Measurements from ENCODE around the gene SHROOM3. TPM values are rescaled to one million over a fixed set of nuclear protein-coding genes. Genes with fewer than 3 reads are reported as not detected.

SHROOM3 gene
- total and polyA plus RNA-seq, 2 experiments from 2014 or later = 11.3 to 73.5 TPM

GRCh38 chr4:76385974-76386373 is 49.1 kb upstream of the SHROOM3 start (continued):
- TF ChIP-seq, protein P1, sequence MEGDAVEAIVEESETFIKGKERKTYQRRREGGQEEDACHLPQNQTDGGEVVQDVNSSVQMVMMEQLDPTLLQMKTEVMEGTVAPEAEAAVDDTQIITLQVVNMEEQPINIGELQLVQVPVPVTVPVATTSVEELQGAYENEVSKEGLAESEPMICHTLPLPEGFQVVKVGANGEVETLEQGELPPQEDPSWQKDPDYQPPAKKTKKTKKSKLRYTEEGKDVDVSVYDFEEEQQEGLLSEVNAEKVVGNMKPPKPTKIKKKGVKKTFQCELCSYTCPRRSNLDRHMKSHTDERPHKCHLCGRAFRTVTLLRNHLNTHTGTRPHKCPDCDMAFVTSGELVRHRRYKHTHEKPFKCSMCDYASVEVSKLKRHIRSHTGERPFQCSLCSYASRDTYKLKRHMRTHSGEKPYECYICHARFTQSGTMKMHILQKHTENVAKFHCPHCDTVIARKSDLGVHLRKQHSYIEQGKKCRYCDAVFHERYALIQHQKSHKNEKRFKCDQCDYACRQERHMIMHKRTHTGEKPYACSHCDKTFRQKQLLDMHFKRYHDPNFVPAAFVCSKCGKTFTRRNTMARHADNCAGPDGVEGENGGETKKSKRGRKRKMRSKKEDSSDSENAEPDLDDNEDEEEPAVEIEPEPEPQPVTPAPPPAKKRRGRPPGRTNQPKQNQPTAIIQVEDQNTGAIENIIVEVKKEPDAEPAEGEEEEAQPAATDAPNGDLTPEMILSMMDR (conservative IDR thresholded peaks at IDR 0.05; ENCODE audit: low read depth in 2 of 2) = no peak
- no peak for TF ChIP-seq ZNF114 (CRISPR knock-in tag; IDR thresholded peaks at IDR 0.05)
- no peak for TF ChIP-seq REST (IDR thresholded peaks at IDR 0.05; ENCODE audit: unreplicated experiment)
- no peak for TF ChIP-seq ZNF331 (CRISPR knock-in tag; IDR thresholded peaks at IDR 0.05; ENCODE audit: low read depth)
- no peak for TF ChIP-seq EZH2 (IDR thresholded peaks at IDR 0.05; ENCODE audit: low read depth, unreplicated experiment)
- no peak for TF ChIP-seq CREB1 (CRISPR knock-in tag; IDR thresholded peaks at IDR 0.05; ENCODE audit: low read depth)

GRCh38 chr4:76386566-76387305 is 48.3 kb upstream of the SHROOM3 start:
- DNase-seq (ENCODE audit: low spot score) = no peak
- Mint-ChIP-seq H3K9me3 (peaks cover 13% of the 10 kb centered on the region), H3K27ac (no peak overlapping the region), H3K4me1 (peaks cover 31% of the 10 kb centered on the region), H3K36me3 (ENCODE audit: low read depth) (peaks cover 5% of the 10 kb centered on the region), H3K4me3 (no peak overlapping the region), H3K27me3 (ENCODE audit: insufficient read depth, low read depth, poor library complexity) (peaks cover 6% of the 10 kb centered on the region)
- Histone ChIP-seq H4K20me1 (replicated peaks; ENCODE audit: insufficient read depth) (no peaks in the 10 kb centered on the region), H3K79me2 (replicated peaks; ENCODE audit: insufficient read depth) (no peaks in the 10 kb centered on the region), H3K9me2 (ENCODE audit: insufficient read depth) (peaks cover 12% of the 10 kb centered on the region; the same call in 1 of the 2 replicates), H3F3A (replicated peaks; ENCODE audit: low read depth) (no peaks in the 10 kb centered on the region), H3K36me3 (ENCODE audit: insufficient read depth) (no peaks in the 10 kb centered on the region), H2AFZ (no peak overlapping the region), H3K4me3 (no peak overlapping the region), H3K4me1 (ENCODE audit: insufficient read depth) (peaks cover 31% of the 10 kb centered on the region), H3K27me3 (ENCODE audit: insufficient read depth) (no peaks in the 10 kb centered on the region), H3K27ac (ENCODE audit: low read depth) (no peak overlapping the region), H3K4me2 (no peak overlapping the region)
- no peak for ATAC-seq
- TF ChIP-seq ZNF114 (CRISPR knock-in tag; IDR thresholded peaks at IDR 0.05) = no peak
- TF ChIP-seq NANOG (IDR thresholded peaks at IDR 0.05; ENCODE audit: borderline replicate concordance) = no peak
- no peak for TF ChIP-seq ZNF462 (CRISPR knock-in tag; IDR thresholded peaks at IDR 0.05)
- TF ChIP-seq JUNB (IDR thresholded peaks at IDR 0.05; ENCODE audit: unreplicated experiment) = no peak
- no peak for TF ChIP-seq POLR2AphosphoS5 (IDR thresholded peaks at IDR 0.05; ENCODE audit: low read depth)

All from GM23338 (cell line).